GM12891 (cell line): ENCODE measurements around the gene CCDC159.

Experiments
- POLR2A ChIP-seq: IDR thresholded peaks from 2 replicates; pipeline ENCODE4 v1.6.1; 2011; ENCODE audit warnings: low read depth, low read length, control low read depth
- TAF1 ChIP-seq: IDR thresholded peaks from 2 replicates; pipeline ENCODE4 v1.6.1; 2011; ENCODE audit warnings: low read depth, low read length, control low read depth

DNA sequence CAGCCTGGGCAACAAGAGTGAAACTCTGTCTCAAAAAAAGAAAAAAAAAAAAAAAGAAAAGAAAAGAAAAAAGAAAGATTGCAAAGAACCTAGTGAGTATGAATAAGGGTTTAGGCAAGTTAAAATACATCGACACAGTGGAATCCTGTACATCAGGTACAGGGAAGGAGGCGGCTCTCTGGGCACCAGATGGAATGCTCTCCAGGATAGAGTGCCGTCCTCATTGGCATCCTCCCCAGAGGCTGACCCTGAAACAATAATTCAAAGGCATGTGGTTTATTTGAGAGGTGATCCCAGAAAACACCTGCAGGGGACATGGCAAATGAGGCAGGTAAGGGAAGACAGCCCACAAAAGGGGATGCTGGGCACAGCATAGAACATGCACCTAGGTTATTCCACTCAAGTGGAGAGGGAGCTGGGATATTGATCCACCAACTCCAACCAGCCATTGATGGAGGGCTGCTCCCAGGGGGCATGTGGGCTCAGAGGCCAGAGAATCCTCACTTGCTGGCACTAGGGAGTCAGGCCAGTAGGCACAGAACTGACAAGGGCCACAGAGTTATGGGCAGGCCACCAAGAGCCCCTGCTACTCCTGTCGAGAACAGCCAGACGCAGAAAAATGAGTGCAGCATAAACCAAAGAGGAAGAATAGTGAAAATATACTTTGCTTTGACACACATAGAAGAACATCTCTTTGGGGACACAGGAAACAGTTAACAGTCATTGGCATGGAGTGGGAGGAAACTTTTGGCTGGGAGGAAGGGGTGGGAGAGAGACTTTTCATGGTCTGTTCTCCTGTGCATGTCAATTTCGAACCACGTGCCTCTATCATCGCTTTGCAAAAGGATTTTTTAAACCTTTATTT lies 46.1 kb upstream of the CCDC159 start:
- TF ChIP-seq TAF1 (no peak), POLR2A (no peak)
